K562 (cell line): ENCODE measurements around the gene ATP5MG. TPM values are rescaled to one million over a fixed set of nuclear protein-coding genes. Genes with fewer than 3 reads are reported as not detected.
A peak's percentile ranks its signal among the peaks of the same experiment; 100 is the strongest.

Source experiments
- DIDO1 ChIP-seq: fragments of 450-650 bp; IDR thresholded peaks from 2 replicates; pipeline ENCODE4 v1.6.1; 2016; ENCODE audit warnings: low read depth, missing biosample characterization, missing genetic modification characterization
- E2F5 ChIP-seq: sonication (generic); formaldehyde crosslinking; IDR thresholded peaks from 2 replicates; pipeline ENCODE4 v1.8.0; 2022; ENCODE audit warnings: mild to moderate bottlenecking, missing genetic modification reagents
- ELF2 ChIP-seq: fragments of 250-450 bp; sonication (Bioruptor Pico); IDR thresholded peaks from 2 replicates; pipeline ENCODE4 v1.5.0; 2021; ENCODE audit warnings: mild to moderate bottlenecking
- EP400 ChIP-seq: fragments of 450-650 bp; IDR thresholded peaks from 2 replicates; pipeline ENCODE4 v1.6.1; 2017; ENCODE audit warnings: antibody characterized with exemption, mild to moderate bottlenecking, moderate library complexity
- ERF ChIP-seq: fragments of 450-650 bp; formaldehyde crosslinking; IDR thresholded peaks from 2 replicates; pipeline ENCODE4 v1.4.0; 2020; ENCODE audit warnings: mild to moderate bottlenecking, mixed read lengths
- ETV1 ChIP-seq: fragments of 450-650 bp; conservative IDR thresholded peaks from 2 replicates; pipeline ENCODE4 v1.6.1; 2016; ENCODE audit warnings: missing genetic modification characterization, control low read depth, low read depth, missing compliant biosample characterization
- MBD2 ChIP-seq: sonication (generic); IDR thresholded peaks from 2 replicates; pipeline ENCODE4 v1.6.1; 2016; ENCODE audit warnings: low read depth, borderline replicate concordance
- NRF1 ChIP-seq, 2 experiments: fragments of 450-650 bp; IDR thresholded peaks in 1 of 2; conservative IDR thresholded peaks in 1 of 2; 2 replicates each; pipeline ENCODE4 v1.6.1; 2014; ENCODE audit warnings: mild to moderate bottlenecking in 2 of 2
- PRDM10 ChIP-seq: fragments of 450-650 bp; IDR thresholded peaks from 2 replicates; pipeline ENCODE4 v1.6.1; 2018; ENCODE audit not compliant: partially characterized antibody
- PREB ChIP-seq: sonication (generic); formaldehyde crosslinking; IDR thresholded peaks from 2 replicates; pipeline ENCODE4 v1.8.1; 2023; ENCODE audit warnings: mild to moderate bottlenecking, missing genetic modification reagents
- RBBP5 ChIP-seq: fragments of 200-600 bp; sonication (generic); IDR thresholded peaks from 2 replicates; pipeline ENCODE4 v1.6.1; 2012; ENCODE audit warnings: borderline replicate concordance, mild to moderate bottlenecking, low read length, control low read depth, inconsistent platforms; ENCODE audit not compliant: insufficient read depth, poor library complexity, severe bottlenecking
- SRF ChIP-seq, 2 experiments: fragments of 250-450, 450-650 bp in 1 of 2; sonication (Bioruptor Pico) in 1 of 2; sonication (generic) in 1 of 2; formaldehyde crosslinking; IDR thresholded peaks; 2 replicates each; pipeline versions ENCODE4 v1.5.0 to v1.5.1; 2020 to 2022; ENCODE audit warnings: mild to moderate bottlenecking in 1 of 2, missing genetic modification reagents in 1 of 2
- THAP12 ChIP-seq: fragments of 250-450 bp; sonication (Bioruptor Pico); IDR thresholded peaks from 2 replicates; pipeline ENCODE4 v1.9.0; 2021; ENCODE audit warnings: mild to moderate bottlenecking, inconsistent platforms
- ZNF124 ChIP-seq: sonication (generic); formaldehyde crosslinking; IDR thresholded peaks from 2 replicates; pipeline ENCODE4 v1.8.1; 2022; ENCODE audit warnings: missing genetic modification reagents
- polyA plus RNA-seq, 8 experiments: library from polyadenylated mRNA; depleted of rRNA in 4 of 8; stranded (reverse) in 5 of 8; unstranded in 3 of 8; fragments of >200 nt; fragmentation: Nextera tagmentation in 2 of 8; fragmentation: Illumina TruSeq in 1 of 8; extraction: Ambion mirVana in 2 of 8; extraction: Trizol in 1 of 8; gene quantifications; 2 replicates each; pipeline versions ENCODE4 v1.2.1 to v1.2.3, GENCODE V29; 2011 to 2014; ENCODE audit warnings: inconsistent platforms in 1 of 8, missing spikeins in 1 of 8
- total RNA-seq, 7 experiments: library from RNA; depleted of rRNA in 6 of 7; stranded (reverse); fragments of >200 nt in 6 of 7; fragmentation: Illumina TruSeq in 2 of 7; extraction: Trizol in 2 of 7; gene quantifications; 2 replicates each; pipeline versions ENCODE4 v1.2.1 to v1.2.3, GENCODE V29; 2011 to 2021; ENCODE audit warnings: low replicate concordance in 1 of 7

Gene ATP5MG
- total and polyA plus RNA-seq, 9 of the 15 experiments (the other 6 are each of a cell fraction or from before 2014, with no cell fraction given) = 301 to 2,138 (median 434) TPM

GRCh38 chr11:118401151-118401879 lies at the start of gene ATP5MG (continued):
- TF ChIP-seq PRDM10 (peak; percentile 99), MBD2 (peak; percentile 57; the same call in 1 of the 2 replicates), EP400 (peak; percentile 89), ELF2 (CRISPR knock-in tag) (peak; percentile 76), ERF (CRISPR knock-in tag) (0 out of 2 replicates have a peak, but pooled peaks have one; percentile 35), NRF1 (conservative IDR thresholded peaks at IDR 0.05 in 1 of 2, IDR thresholded peaks at IDR 0.05 in 1 of 2) (peak; percentile 95 to 96), PREB (CRISPR knock-in tag) (peak; percentile 72; the same call in 1 of the 2 replicates), ETV1 (peak; percentile 84), RBBP5 (peak; percentile 99), E2F5 (CRISPR knock-in tag) (0 out of 2 replicates have a peak, but pooled peaks have one; percentile 42), ZNF124 (CRISPR knock-in tag) (no peak), SRF (CRISPR knock-in tag; IDR thresholded peaks at IDR 0.05) (peak in 1 of 2 experiments; percentile 43; a peak in 1 of 4 replicates), DIDO1 (tag) (peak; percentile 55; the same call in 1 of the 2 replicates), THAP12 (CRISPR knock-in tag) (0 out of 2 replicates have a peak, but pooled peaks have one; percentile 27)
